NCI-H146 (cell line): Measurements from ENCODE around the gene TMEM26.
"Not testable (repeated sequence)": the region's sequence is repeated elsewhere in the genome, so short reads cannot be mapped to it uniquely, and the experiment has no call there.

ENCODE experiments used
- DNase-seq: peaks from one replicate; lab custom pipeline; 2025; lab: John Stamatoyannopoulos, UW

The TMEM26 gene

GRCh38 chr10:61399406-61399805, 53.8 kb downstream of the TMEM26 start:
- no peak for DNase-seq

- DNase-seq = no peak
These were observed 54.6 kb downstream of the TMEM26 start for GRCh38 chr10:61398366-61399129.

GRCh38 chr10:61397175-61397986, 55.8 kb downstream of the TMEM26 start:
- DNase-seq = no peak

- no peak for DNase-seq
These were observed 61.9 kb downstream of the TMEM26 start for GRCh38 chr10:61391281-61391680.

- no peak for DNase-seq
These were observed 62.3 kb downstream of the TMEM26 start for GRCh38 chr10:61390851-61391250.

- DNase-seq = no peak
These were observed 63.3 kb downstream of the TMEM26 start for GRCh38 chr10:61389887-61390286.

GRCh38 chr10:61388986-61389385, 64.2 kb downstream of the TMEM26 start:
- DNase-seq = not testable (repeated sequence)

- no peak for DNase-seq
These were observed 67.8 kb downstream of the TMEM26 start for GRCh38 chr10:61385231-61386001.

GRCh38 chr10:61381153-61381552, 72.0 kb downstream of the TMEM26 start:
- not testable (repeated sequence) for DNase-seq

- DNase-seq = no peak
These were observed 74.3 kb downstream of the TMEM26 start for GRCh38 chr10:61378865-61379264.

- no peak for DNase-seq
These were observed 76.2 kb downstream of the TMEM26 start for GRCh38 chr10:61376908-61377368.

GRCh38 chr10:61376377-61376776, 76.8 kb downstream of the TMEM26 start:
- DNase-seq = no peak

GRCh38 chr10:61366365-61366764, 86.8 kb downstream of the TMEM26 start:
- no peak for DNase-seq

GRCh38 chr10:61364619-61365018, 88.6 kb downstream of the TMEM26 start:
- DNase-seq = no peak

- DNase-seq = no peak
These were observed 90.2 kb downstream of the TMEM26 start for GRCh38 chr10:61363006-61363405.

GRCh38 chr10:61359452-61359851, 93.7 kb downstream of the TMEM26 start:
- no peak for DNase-seq

- no peak for DNase-seq
These were observed 95.5 kb downstream of the TMEM26 start for GRCh38 chr10:61357687-61358086.
